Astrocyte (in vitro differentiated cells and primary cell): Measurements from ENCODE around the gene ASAP2.

Source experiments
- EZH2 ChIP-seq: IDR thresholded peaks from 2 replicates; pipeline ENCODE4 v1.6.1; 2012; ENCODE audit warnings: mild to moderate bottlenecking, low read length, inconsistent platforms; ENCODE audit not compliant: insufficient read depth
- TF ChIP-seq, protein P1 (sequence below): IDR thresholded peaks from 2 replicates; pipeline ENCODE4 v1.5.1; 2011; ENCODE audit warnings: low read depth, mild to moderate bottlenecking, inconsistent platforms, low read length, moderate library complexity; ENCODE audit not compliant: insufficient read depth

- TF ChIP-seq, protein P1, sequence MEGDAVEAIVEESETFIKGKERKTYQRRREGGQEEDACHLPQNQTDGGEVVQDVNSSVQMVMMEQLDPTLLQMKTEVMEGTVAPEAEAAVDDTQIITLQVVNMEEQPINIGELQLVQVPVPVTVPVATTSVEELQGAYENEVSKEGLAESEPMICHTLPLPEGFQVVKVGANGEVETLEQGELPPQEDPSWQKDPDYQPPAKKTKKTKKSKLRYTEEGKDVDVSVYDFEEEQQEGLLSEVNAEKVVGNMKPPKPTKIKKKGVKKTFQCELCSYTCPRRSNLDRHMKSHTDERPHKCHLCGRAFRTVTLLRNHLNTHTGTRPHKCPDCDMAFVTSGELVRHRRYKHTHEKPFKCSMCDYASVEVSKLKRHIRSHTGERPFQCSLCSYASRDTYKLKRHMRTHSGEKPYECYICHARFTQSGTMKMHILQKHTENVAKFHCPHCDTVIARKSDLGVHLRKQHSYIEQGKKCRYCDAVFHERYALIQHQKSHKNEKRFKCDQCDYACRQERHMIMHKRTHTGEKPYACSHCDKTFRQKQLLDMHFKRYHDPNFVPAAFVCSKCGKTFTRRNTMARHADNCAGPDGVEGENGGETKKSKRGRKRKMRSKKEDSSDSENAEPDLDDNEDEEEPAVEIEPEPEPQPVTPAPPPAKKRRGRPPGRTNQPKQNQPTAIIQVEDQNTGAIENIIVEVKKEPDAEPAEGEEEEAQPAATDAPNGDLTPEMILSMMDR: no peak
- no peak for TF ChIP-seq EZH2
Measured at GRCh38 chr2:9285385-9285920, 78.8 kb downstream of the ASAP2 start.
